GM12801 (cell line): ENCODE measurements around the gene ZNF691.

ENCODE experiments used
- CTCF ChIP-seq: IDR thresholded peaks from one replicate; pipeline ENCODE4 v1.5.1; 2011; ENCODE audit warnings: control low read depth; ENCODE audit not compliant: insufficient read length; ENCODE audit errors: extremely low read depth

The ZNF691 gene

GRCh38 chr1:42815941-42816584 lies 30.4 kb upstream of the ZNF691 start:
- TF ChIP-seq CTCF = no peak

- TF ChIP-seq CTCF = no peak
These were observed 29.6 kb upstream of the ZNF691 start, which contains the start of the genes ERMAP and SVBP for GRCh38 chr1:42816585-42817439. Gene ERMAP (plus strand): TSS chr1:42817122. CDS start chr1:42830449, 13,327 bp downstream. Gene SVBP (minus strand): TSS chr1:42817397. CDS start chr1:42816544, 853 bp downstream.

GRCh38 chr1:42817440-42817767 lies 29.0 kb upstream of the ZNF691 start:
- TF ChIP-seq CTCF = no peak

GRCh38 chr1:42817976-42818375 lies 28.4 kb upstream of the ZNF691 start:
- TF ChIP-seq CTCF = no peak

- no peak for TF ChIP-seq CTCF
These were observed 25.6 kb upstream of the ZNF691 start for GRCh38 chr1:42820813-42821212.

- TF ChIP-seq CTCF = no peak
These were observed 24.7 kb upstream of the ZNF691 start for GRCh38 chr1:42821690-42822089.

GRCh38 chr1:42822800-42823392 lies 23.5 kb upstream of the ZNF691 start:
- no peak for TF ChIP-seq CTCF
